H1 (cell line): ENCODE measurements around the gene ALG2. TPM values are rescaled to one million over a fixed set of nuclear protein-coding genes. Genes with fewer than 3 reads are reported as not detected.

Experiments
- BACH1 ChIP-seq: IDR thresholded peaks from 2 replicates; pipeline ENCODE4 v1.6.1; 2012; ENCODE audit warnings: low read length, improper control_type of control experiment
- CHD2 ChIP-seq: IDR thresholded peaks from 2 replicates; pipeline ENCODE4 v1.6.1; 2012; ENCODE audit warnings: low read length, improper control_type of control experiment
- CTBP2 ChIP-seq: IDR thresholded peaks from 2 replicates; pipeline ENCODE4 v1.7.0; 2011; ENCODE audit warnings: borderline replicate concordance, mild to moderate bottlenecking, moderate library complexity, mixed read lengths, low read length; ENCODE audit not compliant: insufficient read depth, insufficient read length
- GABPA ChIP-seq: IDR thresholded peaks from 2 replicates; pipeline ENCODE4 v1.6.1; 2011; ENCODE audit warnings: mild to moderate bottlenecking, low read length, moderate library complexity, borderline replicate concordance; ENCODE audit not compliant: insufficient read depth
- MAFK ChIP-seq: IDR thresholded peaks from 2 replicates; pipeline ENCODE4 v1.6.1; 2012; ENCODE audit warnings: low read depth, mild to moderate bottlenecking, improper control_type of control experiment, low read length
- POLR2A ChIP-seq, 2 experiments: IDR thresholded peaks; 1 replicate in 1 of 2; 2 replicates in 1 of 2; pipeline ENCODE4 v1.6.1; 2011; ENCODE audit warnings: low read depth in 2 of 2, low read length in 2 of 2, mild to moderate bottlenecking in 2 of 2; ENCODE audit errors: control extremely low read depth in 1 of 2
- SIN3A ChIP-seq, 2 experiments: IDR thresholded peaks in 1 of 2; conservative IDR thresholded peaks in 1 of 2; 2 replicates each; pipeline ENCODE4 v1.6.1; 2011 to 2012; ENCODE audit warnings: low read length in 2 of 2, improper control_type of control experiment in 1 of 2, low read depth in 1 of 2, mild to moderate bottlenecking in 1 of 2
- SRF ChIP-seq: IDR thresholded peaks from 2 replicates; pipeline ENCODE4 v1.6.1; 2011; ENCODE audit warnings: mild to moderate bottlenecking, low read depth, low read length, moderate library complexity
- polyA plus RNA-seq, 7 experiments: library from polyadenylated mRNA; depleted of rRNA in 3 of 7; stranded (reverse) in 5 of 7; unstranded in 2 of 7; fragments of >200 nt in 5 of 7; fragments of 200-250 nt in 2 of 7; gene quantifications; 1 replicate in 5 of 7; 2 replicates in 1 of 7; 4 replicates in 1 of 7; pipeline versions ENCODE4 v1.2.1 to v1.2.3, GENCODE V29; 2011 to 2013; ENCODE audit warnings: missing spikeins in 2 of 7, mixed read lengths in 2 of 7
- total RNA-seq: library from RNA; stranded (reverse); fragmentation: NEBNext Ultra II Directional; extraction: Animal tissue kit (Norgen Biotek cat#: 25700); gene quantifications from 2 replicates; pipeline ENCODE4 v1.2.1, GENCODE V29; 2021
- TF ChIP-seq, protein P1 (sequence below): fragments of 300-600 bp; sonication (generic); IDR thresholded peaks from 2 replicates; pipeline ENCODE4 v1.7.1; 2012; ENCODE audit warnings: low read length, moderate library complexity, mild to moderate bottlenecking, inconsistent platforms; ENCODE audit not compliant: insufficient replicate concordance
- TF ChIP-seq, protein P2 (sequence below): IDR thresholded peaks from 2 replicates; pipeline ENCODE4 v1.6.1; 2012; ENCODE audit warnings: inconsistent platforms

The ALG2 gene
- total and polyA plus RNA-seq, 2 of the 8 experiments (the other 6 are each of a cell fraction or from before 2014, with no cell fraction given) = 27.1 to 30.7 TPM

DNA sequence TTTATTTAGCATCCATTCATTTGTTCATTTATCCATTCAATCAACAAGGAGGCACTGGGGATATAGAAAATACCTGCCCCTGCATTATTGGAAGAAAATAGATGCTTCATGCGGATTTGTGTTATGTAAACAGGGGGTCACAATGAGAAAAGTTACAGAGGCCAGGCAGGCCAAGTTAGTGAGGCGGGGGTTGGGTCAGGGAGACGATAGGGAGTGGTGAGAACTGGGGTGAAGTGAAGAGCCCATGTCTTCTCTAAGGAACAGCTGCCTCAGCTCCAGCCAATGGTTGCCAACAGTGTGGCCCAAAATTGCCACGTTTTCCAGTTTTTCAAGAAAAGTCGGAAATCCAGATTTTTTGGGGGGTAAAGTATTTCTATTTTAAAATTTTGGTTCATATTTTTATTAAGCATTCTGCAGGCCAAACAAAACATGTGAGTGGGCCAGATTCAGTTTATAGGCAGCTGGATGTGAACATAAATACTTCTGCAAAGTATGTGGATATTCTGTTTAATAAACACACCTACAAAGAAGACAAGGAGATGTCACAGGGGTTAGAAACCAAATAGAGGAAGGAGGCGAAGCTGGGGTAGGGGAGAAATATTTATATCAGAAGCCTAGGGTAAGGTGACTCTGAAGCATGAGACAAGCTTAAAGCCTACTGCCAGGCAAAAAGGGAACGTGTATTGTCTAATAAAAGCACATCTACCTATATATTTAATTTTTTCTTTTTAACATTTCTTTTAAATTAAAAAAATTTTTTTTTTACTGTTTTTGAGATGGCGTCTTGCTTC, 44.0 kb downstream of the ALG2 start (continued):
- TF ChIP-seq, protein P1, sequence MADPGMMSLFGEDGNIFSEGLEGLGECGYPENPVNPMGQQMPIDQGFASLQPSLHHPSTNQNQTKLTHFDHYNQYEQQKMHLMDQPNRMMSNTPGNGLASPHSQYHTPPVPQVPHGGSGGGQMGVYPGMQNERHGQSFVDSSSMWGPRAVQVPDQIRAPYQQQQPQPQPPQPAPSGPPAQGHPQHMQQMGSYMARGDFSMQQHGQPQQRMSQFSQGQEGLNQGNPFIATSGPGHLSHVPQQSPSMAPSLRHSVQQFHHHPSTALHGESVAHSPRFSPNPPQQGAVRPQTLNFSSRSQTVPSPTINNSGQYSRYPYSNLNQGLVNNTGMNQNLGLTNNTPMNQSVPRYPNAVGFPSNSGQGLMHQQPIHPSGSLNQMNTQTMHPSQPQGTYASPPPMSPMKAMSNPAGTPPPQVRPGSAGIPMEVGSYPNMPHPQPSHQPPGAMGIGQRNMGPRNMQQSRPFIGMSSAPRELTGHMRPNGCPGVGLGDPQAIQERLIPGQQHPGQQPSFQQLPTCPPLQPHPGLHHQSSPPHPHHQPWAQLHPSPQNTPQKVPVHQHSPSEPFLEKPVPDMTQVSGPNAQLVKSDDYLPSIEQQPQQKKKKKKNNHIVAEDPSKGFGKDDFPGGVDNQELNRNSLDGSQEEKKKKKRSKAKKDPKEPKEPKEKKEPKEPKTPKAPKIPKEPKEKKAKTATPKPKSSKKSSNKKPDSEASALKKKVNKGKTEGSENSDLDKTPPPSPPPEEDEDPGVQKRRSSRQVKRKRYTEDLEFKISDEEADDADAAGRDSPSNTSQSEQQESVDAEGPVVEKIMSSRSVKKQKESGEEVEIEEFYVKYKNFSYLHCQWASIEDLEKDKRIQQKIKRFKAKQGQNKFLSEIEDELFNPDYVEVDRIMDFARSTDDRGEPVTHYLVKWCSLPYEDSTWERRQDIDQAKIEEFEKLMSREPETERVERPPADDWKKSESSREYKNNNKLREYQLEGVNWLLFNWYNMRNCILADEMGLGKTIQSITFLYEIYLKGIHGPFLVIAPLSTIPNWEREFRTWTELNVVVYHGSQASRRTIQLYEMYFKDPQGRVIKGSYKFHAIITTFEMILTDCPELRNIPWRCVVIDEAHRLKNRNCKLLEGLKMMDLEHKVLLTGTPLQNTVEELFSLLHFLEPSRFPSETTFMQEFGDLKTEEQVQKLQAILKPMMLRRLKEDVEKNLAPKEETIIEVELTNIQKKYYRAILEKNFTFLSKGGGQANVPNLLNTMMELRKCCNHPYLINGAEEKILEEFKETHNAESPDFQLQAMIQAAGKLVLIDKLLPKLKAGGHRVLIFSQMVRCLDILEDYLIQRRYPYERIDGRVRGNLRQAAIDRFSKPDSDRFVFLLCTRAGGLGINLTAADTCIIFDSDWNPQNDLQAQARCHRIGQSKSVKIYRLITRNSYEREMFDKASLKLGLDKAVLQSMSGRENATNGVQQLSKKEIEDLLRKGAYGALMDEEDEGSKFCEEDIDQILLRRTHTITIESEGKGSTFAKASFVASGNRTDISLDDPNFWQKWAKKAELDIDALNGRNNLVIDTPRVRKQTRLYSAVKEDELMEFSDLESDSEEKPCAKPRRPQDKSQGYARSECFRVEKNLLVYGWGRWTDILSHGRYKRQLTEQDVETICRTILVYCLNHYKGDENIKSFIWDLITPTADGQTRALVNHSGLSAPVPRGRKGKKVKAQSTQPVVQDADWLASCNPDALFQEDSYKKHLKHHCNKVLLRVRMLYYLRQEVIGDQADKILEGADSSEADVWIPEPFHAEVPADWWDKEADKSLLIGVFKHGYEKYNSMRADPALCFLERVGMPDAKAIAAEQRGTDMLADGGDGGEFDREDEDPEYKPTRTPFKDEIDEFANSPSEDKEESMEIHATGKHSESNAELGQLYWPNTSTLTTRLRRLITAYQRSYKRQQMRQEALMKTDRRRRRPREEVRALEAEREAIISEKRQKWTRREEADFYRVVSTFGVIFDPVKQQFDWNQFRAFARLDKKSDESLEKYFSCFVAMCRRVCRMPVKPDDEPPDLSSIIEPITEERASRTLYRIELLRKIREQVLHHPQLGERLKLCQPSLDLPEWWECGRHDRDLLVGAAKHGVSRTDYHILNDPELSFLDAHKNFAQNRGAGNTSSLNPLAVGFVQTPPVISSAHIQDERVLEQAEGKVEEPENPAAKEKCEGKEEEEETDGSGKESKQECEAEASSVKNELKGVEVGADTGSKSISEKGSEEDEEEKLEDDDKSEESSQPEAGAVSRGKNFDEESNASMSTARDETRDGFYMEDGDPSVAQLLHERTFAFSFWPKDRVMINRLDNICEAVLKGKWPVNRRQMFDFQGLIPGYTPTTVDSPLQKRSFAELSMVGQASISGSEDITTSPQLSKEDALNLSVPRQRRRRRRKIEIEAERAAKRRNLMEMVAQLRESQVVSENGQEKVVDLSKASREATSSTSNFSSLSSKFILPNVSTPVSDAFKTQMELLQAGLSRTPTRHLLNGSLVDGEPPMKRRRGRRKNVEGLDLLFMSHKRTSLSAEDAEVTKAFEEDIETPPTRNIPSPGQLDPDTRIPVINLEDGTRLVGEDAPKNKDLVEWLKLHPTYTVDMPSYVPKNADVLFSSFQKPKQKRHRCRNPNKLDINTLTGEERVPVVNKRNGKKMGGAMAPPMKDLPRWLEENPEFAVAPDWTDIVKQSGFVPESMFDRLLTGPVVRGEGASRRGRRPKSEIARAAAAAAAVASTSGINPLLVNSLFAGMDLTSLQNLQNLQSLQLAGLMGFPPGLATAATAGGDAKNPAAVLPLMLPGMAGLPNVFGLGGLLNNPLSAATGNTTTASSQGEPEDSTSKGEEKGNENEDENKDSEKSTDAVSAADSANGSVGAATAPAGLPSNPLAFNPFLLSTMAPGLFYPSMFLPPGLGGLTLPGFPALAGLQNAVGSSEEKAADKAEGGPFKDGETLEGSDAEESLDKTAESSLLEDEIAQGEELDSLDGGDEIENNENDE = no peak
- TF ChIP-seq GABPA = no peak
- TF ChIP-seq POLR2A (IDR thresholded peaks at IDR 0.05; ENCODE audit: control extremely low read depth in 1 of 2, low read depth in 2 of 2, low read length in 2 of 2) = no peak
- TF ChIP-seq BACH1 = no peak
- no peak for TF ChIP-seq SIN3A (conservative IDR thresholded peaks at IDR 0.05 in 1 of 2, IDR thresholded peaks at IDR 0.05 in 1 of 2; ENCODE audit: low read depth in 1 of 2, low read length in 2 of 2)
- no peak for TF ChIP-seq MAFK
- no peak for TF ChIP-seq CHD2
- TF ChIP-seq, protein P2, sequence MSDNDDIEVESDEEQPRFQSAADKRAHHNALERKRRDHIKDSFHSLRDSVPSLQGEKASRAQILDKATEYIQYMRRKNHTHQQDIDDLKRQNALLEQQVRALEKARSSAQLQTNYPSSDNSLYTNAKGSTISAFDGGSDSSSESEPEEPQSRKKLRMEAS = no peak
- no peak for TF ChIP-seq CTBP2
- TF ChIP-seq SRF = no peak
